GM12864 (cell line): ENCODE data around the gene SCFD2.

Experiments used
- DNase-seq: peaks from one replicate; pipeline ENCODE4 v3.0.0-alpha.2; 2011; ENCODE audit warnings: low read depth
- H3K4me3 ChIP-seq: 2 replicates; pipeline ENCODE4 v1.5.1; 2011; ENCODE audit warnings: mild to moderate bottlenecking, low read depth, low read length, control low read depth
- CTCF ChIP-seq: IDR thresholded peaks from 2 replicates; pipeline ENCODE4 v1.5.1; 2011; ENCODE audit warnings: low read depth, mild to moderate bottlenecking, moderate library complexity, low read length, control low read depth, inconsistent platforms; ENCODE audit errors: missing control alignments

Gene SCFD2

GRCh38 chr4:52991472-52991871 lies 374.4 kb downstream of the SCFD2 start:
- no peak for DNase-seq
- TF ChIP-seq CTCF: no peak
- no peak overlapping the region for H3K4me3 ChIP-seq

GRCh38 chr4:52990706-52991105 lies 375.2 kb downstream of the SCFD2 start:
- H3K4me3 ChIP-seq: no peak overlapping the region
- no peak for DNase-seq
- TF ChIP-seq CTCF: no peak

- no peak for TF ChIP-seq CTCF
- DNase-seq: no peak
- no peak overlapping the region for H3K4me3 ChIP-seq
Observed at GRCh38 chr4:52989865-52990264, 376.0 kb downstream of the SCFD2 start.

GRCh38 chr4:52987392-52988056 lies 378.3 kb downstream of the SCFD2 start:
- TF ChIP-seq CTCF: no peak
- no peak for DNase-seq
- no peak overlapping the region for H3K4me3 ChIP-seq

GRCh38 chr4:52984462-52984881 lies 381.4 kb downstream of the SCFD2 start:
- H3K4me3 ChIP-seq: no peak overlapping the region
- TF ChIP-seq CTCF: no peak
- no peak for DNase-seq

- TF ChIP-seq CTCF: peak; percentile 40
- peak; percentile 8 for DNase-seq
- H3K4me3 ChIP-seq: no peak overlapping the region
Observed at GRCh38 chr4:52983563-52984303, 382.1 kb downstream of the SCFD2 start.
